NCI-H2107 (cell line): ENCODE measurements around the gene THOC7.

Source experiments
- DNase-seq: peaks from one replicate; lab custom pipeline; 2025; lab: John Stamatoyannopoulos, UW

Gene THOC7

GRCh38 chr3:63878394-63879060 is 14.9 kb upstream of the THOC7 start:
- DNase-seq, result no peak

GRCh38 chr3:63877737-63878393 is 14.3 kb upstream of the THOC7 start:
- DNase-seq, result no peak

- DNase-seq, result no peak
These were observed 12.7 kb upstream of the THOC7 start for GRCh38 chr3:63876260-63876659.

GRCh38 chr3:63875510-63875909 is 11.9 kb upstream of the THOC7 start:
- DNase-seq, result no peak

- DNase-seq, result no peak
These were observed 11.2 kb upstream of the THOC7 start for GRCh38 chr3:63874769-63875168.

- no peak for DNase-seq
These were observed 8.7 kb upstream of the THOC7 start for GRCh38 chr3:63872135-63872924.

- no peak for DNase-seq
These were observed 7.0 kb upstream of the THOC7 start for GRCh38 chr3:63870615-63871005.

GRCh38 chr3:63869940-63870614 is 6.5 kb upstream of the THOC7 start:
- no peak for DNase-seq

- DNase-seq, result no peak
These were observed 3.6 kb upstream of the THOC7 start for GRCh38 chr3:63867225-63867624.

GRCh38 chr3:63864965-63865327 is 1.3 kb upstream of the THOC7 start:
- no peak for DNase-seq

GRCh38 chr3:63864008-63864964 is 681 bp upstream of the THOC7 start:
- DNase-seq, result no peak

- no peak for DNase-seq
These were observed 828 bp downstream of the THOC7 start for GRCh38 chr3:63862804-63863149.

GRCh38 chr3:63861306-63861705 is 2.3 kb downstream of the THOC7 start:
- no peak for DNase-seq

- DNase-seq, result no peak
These were observed 2.8 kb downstream of the THOC7 start for GRCh38 chr3:63860776-63861175.

GRCh38 chr3:63857311-63857710 is 6.3 kb downstream of the THOC7 start:
- no peak for DNase-seq

GRCh38 chr3:63855333-63855940 is 8.2 kb downstream of the THOC7 start:
- DNase-seq, result no peak

- no peak for DNase-seq
These were observed 10.5 kb downstream of the THOC7 start for GRCh38 chr3:63853106-63853505.

- DNase-seq, result no peak
These were observed 12.3 kb downstream of the THOC7 start for GRCh38 chr3:63851287-63851686.

- DNase-seq, result no peak
These were observed 14.4 kb downstream of the THOC7 start for GRCh38 chr3:63849175-63849574.

GRCh38 chr3:63847718-63848450 is 15.7 kb downstream of the THOC7 start:
- DNase-seq, result no peak
